Measurements from ENCODE around the gene SPECC1.

DNA sequence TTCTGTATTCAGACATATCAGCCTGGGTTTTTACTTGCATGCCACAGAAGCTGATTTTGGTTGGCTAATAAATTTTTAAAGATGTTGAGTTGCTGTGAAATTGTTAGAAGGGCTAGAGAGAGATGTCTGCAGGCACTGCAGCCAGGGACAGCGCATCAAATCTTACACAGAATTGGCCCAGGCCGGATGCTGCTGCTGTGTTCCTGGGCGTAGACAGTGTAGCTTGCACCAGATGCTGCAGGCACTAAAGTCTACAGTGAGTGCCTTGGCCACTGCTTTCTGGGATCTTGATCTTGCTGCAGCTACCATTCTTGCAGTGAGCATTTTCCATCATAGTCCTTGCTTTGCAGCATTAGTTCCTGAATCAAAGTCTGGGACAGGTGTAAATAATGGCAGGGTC is 169.9 kb downstream of the SPECC1 start:
- TF ChIP-seq, protein P1, sequence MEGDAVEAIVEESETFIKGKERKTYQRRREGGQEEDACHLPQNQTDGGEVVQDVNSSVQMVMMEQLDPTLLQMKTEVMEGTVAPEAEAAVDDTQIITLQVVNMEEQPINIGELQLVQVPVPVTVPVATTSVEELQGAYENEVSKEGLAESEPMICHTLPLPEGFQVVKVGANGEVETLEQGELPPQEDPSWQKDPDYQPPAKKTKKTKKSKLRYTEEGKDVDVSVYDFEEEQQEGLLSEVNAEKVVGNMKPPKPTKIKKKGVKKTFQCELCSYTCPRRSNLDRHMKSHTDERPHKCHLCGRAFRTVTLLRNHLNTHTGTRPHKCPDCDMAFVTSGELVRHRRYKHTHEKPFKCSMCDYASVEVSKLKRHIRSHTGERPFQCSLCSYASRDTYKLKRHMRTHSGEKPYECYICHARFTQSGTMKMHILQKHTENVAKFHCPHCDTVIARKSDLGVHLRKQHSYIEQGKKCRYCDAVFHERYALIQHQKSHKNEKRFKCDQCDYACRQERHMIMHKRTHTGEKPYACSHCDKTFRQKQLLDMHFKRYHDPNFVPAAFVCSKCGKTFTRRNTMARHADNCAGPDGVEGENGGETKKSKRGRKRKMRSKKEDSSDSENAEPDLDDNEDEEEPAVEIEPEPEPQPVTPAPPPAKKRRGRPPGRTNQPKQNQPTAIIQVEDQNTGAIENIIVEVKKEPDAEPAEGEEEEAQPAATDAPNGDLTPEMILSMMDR (conservative IDR thresholded peaks at IDR 0.05 in 1 of 2, IDR thresholded peaks at IDR 0.05 in 1 of 2; ENCODE audit: low read depth in 1 of 2, low read length in 2 of 2): no peak
- no peak for TF ChIP-seq EZH2 (IDR thresholded peaks at IDR 0.05; ENCODE audit: low read length, missing control alignments)

All from fibroblast of lung (primary cell).